ENCODE results near the gene EGFR.

EGFR gene

GRCh38 chr7:55210176-55210575, 191.4 kb downstream of the EGFR start:
- H3K36me3 Mint-ChIP-seq, result no peaks in the 10 kb centered on the region
- H3K4me1 Mint-ChIP-seq (ENCODE audit: low read depth), result no peaks in the 10 kb centered on the region
- H3K9me3 Mint-ChIP-seq (ENCODE audit: low read depth), result no peaks in the 10 kb centered on the region
- H3K4me3 Mint-ChIP-seq, result no peak overlapping the region
- H3K27ac Mint-ChIP-seq, result no peak overlapping the region
- peaks cover 14% of the 10 kb centered on the region for H3K27me3 Mint-ChIP-seq

GRCh38 chr7:55210716-55211115, 191.9 kb downstream of the EGFR start:
- Mint-ChIP-seq H3K4me3 (no peak overlapping the region), H3K9me3 (ENCODE audit: low read depth) (no peaks in the 10 kb centered on the region), H3K27me3 (peaks cover 14% of the 10 kb centered on the region), H3K27ac (no peak overlapping the region), H3K4me1 (ENCODE audit: low read depth) (no peaks in the 10 kb centered on the region), H3K36me3 (no peaks in the 10 kb centered on the region)

DNA sequence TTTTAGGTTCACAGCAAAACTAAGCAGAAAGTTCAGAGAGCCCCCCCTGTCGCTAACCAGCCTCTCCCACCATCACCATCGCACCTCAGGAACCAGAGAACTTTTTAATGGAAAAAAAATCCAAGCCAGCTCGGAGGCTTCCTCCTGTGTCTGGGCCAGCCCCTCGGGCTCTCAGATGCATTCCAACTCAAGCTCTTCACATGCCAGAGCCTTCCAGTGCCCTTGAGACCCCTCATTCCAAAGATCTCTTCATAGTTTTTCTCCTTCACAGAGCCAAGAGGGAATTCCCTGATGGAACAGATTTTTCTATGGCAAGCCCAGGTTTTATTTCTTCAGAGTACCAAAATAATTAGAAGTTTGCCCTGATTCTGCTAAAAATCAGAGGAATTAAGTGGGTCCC, 192.9 kb downstream of the EGFR start:
- H3K9me3 Mint-ChIP-seq (ENCODE audit: low read depth), result no peaks in the 10 kb centered on the region
- H3K27me3 Mint-ChIP-seq, result peaks cover 14% of the 10 kb centered on the region
- no peak overlapping the region for H3K4me3 Mint-ChIP-seq
- no peaks in the 10 kb centered on the region for H3K36me3 Mint-ChIP-seq
- H3K4me1 Mint-ChIP-seq (ENCODE audit: low read depth), result no peaks in the 10 kb centered on the region
- H3K27ac Mint-ChIP-seq, result no peak overlapping the region

DNA sequence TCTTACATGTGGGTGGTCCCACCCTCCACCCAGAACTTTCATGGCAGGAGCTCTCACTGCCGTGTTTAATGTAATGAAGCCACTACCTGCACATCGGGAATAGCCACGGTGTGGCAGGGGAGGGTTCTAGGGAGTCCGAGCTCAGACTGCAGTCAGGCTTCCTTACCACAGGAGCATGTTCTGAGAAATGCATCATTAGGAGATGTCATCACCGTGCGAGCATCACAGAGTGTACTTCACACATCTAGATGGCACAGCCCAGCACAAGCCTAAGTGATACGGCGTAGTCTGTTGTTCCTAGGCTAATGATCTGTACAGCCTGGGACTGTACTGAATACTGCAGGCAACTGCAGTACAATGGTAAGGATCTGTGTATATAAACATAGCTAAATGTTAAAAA, 193.4 kb downstream of the EGFR start:
- Mint-ChIP-seq H3K4me1 (ENCODE audit: low read depth) (no peaks in the 10 kb centered on the region), H3K4me3 (no peak overlapping the region), H3K9me3 (ENCODE audit: low read depth) (no peaks in the 10 kb centered on the region), H3K27me3 (peaks cover 14% of the 10 kb centered on the region), H3K27ac (no peak overlapping the region), H3K36me3 (no peaks in the 10 kb centered on the region)

DNA sequence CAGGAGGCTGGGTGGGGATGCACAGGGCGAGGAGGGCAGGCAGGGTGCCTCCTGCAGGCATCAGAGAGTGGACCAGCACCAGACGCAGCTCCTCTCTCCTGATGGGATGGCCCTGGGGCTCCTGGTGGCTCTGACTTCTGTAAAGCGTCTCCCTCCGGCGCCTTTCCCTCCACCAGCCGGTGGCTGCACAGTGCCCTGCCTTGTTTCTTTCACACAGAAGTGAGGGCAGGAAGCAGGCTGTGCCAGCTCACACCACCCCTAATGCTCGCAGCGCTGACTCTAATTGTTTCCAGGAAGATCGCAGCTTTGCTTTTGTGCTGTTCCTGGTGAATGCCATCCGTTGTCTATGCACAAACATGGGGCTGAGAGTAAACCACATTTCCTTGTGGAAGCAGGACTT, 194.0 kb downstream of the EGFR start:
- Mint-ChIP-seq H3K9me3 (ENCODE audit: low read depth) (no peaks in the 10 kb centered on the region), H3K4me1 (ENCODE audit: low read depth) (no peaks in the 10 kb centered on the region), H3K4me3 (no peak overlapping the region), H3K27ac (no peak overlapping the region), H3K36me3 (no peaks in the 10 kb centered on the region), H3K27me3 (peaks cover 12% of the 10 kb centered on the region)

GRCh38 chr7:55214707-55215106, 195.9 kb downstream of the EGFR start:
- Mint-ChIP-seq H3K36me3 (no peaks in the 10 kb centered on the region), H3K4me1 (ENCODE audit: low read depth) (no peaks in the 10 kb centered on the region), H3K9me3 (ENCODE audit: low read depth) (no peaks in the 10 kb centered on the region), H3K4me3 (no peak overlapping the region), H3K27me3 (peaks cover 10% of the 10 kb centered on the region), H3K27ac (no peak overlapping the region)

DNA sequence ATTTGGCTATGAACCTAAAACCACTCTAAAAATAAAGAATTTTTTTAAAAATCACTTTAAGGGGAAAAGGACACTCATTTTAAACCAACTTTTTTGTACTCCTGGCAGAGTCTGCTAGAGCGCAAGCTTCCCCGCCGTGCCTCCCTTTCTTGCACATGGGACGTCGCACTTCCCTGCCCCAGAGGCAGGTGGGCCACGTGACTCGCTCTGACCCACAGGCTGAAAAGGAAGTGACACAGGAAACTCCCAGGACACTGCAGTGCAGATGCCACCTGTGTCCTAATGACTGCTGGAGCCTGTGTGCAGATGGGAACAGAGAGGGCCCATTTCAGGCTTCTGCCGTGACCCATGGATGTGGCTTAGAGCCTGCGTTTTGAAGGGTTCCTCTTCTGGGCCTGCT, 204.2 kb downstream of the EGFR start:
- Mint-ChIP-seq H3K9me3 (ENCODE audit: low read depth) (peaks cover 6% of the 10 kb centered on the region), H3K27me3 (peaks cover 2% of the 10 kb centered on the region), H3K36me3 (no peaks in the 10 kb centered on the region), H3K4me3 (no peak overlapping the region), H3K4me1 (ENCODE audit: low read depth) (no peaks in the 10 kb centered on the region), H3K27ac (no peak overlapping the region)

GRCh38 chr7:55224111-55224510, 205.3 kb downstream of the EGFR start:
- no peak overlapping the region for H3K27ac Mint-ChIP-seq
- peaks cover 2% of the 10 kb centered on the region for H3K36me3 Mint-ChIP-seq
- no peaks in the 10 kb centered on the region for H3K4me1 Mint-ChIP-seq (ENCODE audit: low read depth)
- peaks cover 4% of the 10 kb centered on the region for H3K27me3 Mint-ChIP-seq
- H3K4me3 Mint-ChIP-seq, result no peak overlapping the region
- peaks cover 8% of the 10 kb centered on the region for H3K9me3 Mint-ChIP-seq (ENCODE audit: low read depth)

- Mint-ChIP-seq H3K27ac (no peak overlapping the region), H3K4me1 (ENCODE audit: low read depth) (no peaks in the 10 kb centered on the region), H3K9me3 (ENCODE audit: low read depth) (peaks cover 14% of the 10 kb centered on the region), H3K27me3 (peaks cover 8% of the 10 kb centered on the region), H3K4me3 (no peak overlapping the region), H3K36me3 (peaks cover 2% of the 10 kb centered on the region)
Observed at GRCh38 chr7:55224810-55225209, 206.0 kb downstream of the EGFR start.

DNA sequence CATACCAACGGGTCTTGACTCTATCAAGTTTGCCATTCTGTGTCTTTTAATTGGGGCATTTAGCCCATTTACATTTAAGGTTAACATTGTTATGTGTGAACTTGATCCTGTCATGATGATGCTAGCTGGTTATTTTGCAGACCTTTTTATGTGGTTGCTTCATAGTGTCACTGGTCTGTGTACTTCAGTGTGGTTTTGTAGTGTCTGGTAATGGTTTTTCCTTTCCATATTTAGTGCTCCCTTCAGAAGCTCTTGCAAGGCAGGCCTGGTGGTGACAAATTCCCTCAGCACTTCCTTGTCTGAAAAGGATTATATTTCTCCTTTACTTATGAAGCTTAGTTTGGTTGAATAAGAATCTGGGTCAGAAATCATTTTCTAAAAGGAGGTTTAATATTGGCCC, 211.2 kb downstream of the EGFR start:
- H3K9me3 Mint-ChIP-seq (ENCODE audit: low read depth), result peaks cover 14% of the 10 kb centered on the region
- no peak overlapping the region for H3K27ac Mint-ChIP-seq
- H3K36me3 Mint-ChIP-seq, result peaks cover 2% of the 10 kb centered on the region
- H3K4me3 Mint-ChIP-seq, result no peak overlapping the region
- peaks cover 16% of the 10 kb centered on the region for H3K27me3 Mint-ChIP-seq
- no peaks in the 10 kb centered on the region for H3K4me1 Mint-ChIP-seq (ENCODE audit: low read depth)

- Mint-ChIP-seq H3K27me3 (peaks cover 16% of the 10 kb centered on the region), H3K27ac (no peak overlapping the region), H3K9me3 (ENCODE audit: low read depth) (peaks cover 8% of the 10 kb centered on the region), H3K4me1 (ENCODE audit: low read depth) (no peaks in the 10 kb centered on the region), H3K4me3 (no peak overlapping the region), H3K36me3 (peaks cover 2% of the 10 kb centered on the region)
Observed at GRCh38 chr7:55231736-55232280, 213.0 kb downstream of the EGFR start.

DNA sequence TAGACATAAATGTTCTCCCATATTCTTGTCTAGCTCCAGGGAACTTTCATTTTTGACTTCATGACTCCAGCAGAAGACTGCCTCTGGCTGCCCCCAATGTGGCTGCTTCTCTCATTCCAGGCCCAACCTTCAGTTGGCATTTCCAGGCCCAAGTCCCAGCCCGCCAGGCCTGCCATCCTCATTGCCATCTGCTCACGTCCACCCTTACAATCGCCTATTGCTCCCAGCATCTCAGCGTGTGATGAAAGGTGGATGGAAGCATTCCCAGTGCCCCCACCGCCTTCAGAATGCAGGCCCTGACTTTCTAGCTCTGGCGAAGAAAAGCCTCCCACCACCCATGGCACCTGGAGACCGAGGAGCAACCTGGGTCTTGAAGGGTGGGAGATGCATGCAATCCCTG, 214.2 kb downstream of the EGFR start:
- Mint-ChIP-seq H3K4me3 (no peak overlapping the region), H3K27ac (no peak overlapping the region), H3K27me3 (peaks cover 16% of the 10 kb centered on the region), H3K4me1 (ENCODE audit: low read depth) (no peaks in the 10 kb centered on the region), H3K36me3 (peaks cover 2% of the 10 kb centered on the region), H3K9me3 (ENCODE audit: low read depth) (peaks cover 8% of the 10 kb centered on the region)

DNA sequence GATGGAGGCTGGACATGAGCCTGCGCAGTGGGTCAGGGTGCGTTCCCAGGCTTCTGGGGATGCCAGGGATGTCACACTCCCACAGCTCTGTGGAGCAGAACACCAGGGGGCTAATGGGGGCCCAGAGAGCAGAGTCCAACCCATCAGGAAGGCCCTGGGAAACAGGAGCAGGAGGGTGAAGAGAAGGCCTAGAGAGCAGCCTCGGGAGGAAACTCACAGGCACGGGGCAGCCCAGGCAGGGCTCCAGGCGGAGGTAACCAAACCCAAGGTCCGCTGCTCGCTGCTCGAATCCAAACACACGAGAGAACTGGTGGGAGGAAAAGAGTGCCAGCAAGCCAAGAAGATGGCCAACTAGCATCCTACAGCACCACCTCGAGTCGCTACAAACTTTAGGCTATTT, 215.6 kb downstream of the EGFR start:
- H3K4me1 Mint-ChIP-seq (ENCODE audit: low read depth), result no peaks in the 10 kb centered on the region
- peaks cover 3% of the 10 kb centered on the region for H3K9me3 Mint-ChIP-seq (ENCODE audit: low read depth)
- H3K36me3 Mint-ChIP-seq, result no peaks in the 10 kb centered on the region
- H3K27me3 Mint-ChIP-seq, result peaks cover 11% of the 10 kb centered on the region
- no peak overlapping the region for H3K4me3 Mint-ChIP-seq
- H3K27ac Mint-ChIP-seq, result no peak overlapping the region

DNA sequence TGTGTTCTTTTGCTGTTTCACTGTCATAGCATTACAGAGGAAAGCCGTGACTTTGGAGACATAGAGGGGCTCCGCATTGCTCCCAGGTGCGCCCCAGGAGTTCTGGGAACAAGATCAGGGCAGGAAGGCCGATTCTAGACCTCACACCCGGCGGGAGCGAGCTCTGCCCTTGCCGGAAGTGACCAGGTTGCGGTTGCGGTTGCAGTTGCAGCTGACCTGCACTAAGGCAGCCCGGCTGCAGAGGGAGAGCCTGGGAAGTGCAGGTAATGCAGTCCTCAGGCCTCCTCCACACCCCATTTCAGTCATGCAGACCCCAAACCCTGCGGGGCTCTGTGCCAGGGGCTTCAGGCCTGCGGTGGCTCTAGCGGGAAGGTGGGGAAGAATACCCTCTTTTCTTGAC, 216.3 kb downstream of the EGFR start:
- no peaks in the 10 kb centered on the region for H3K9me3 Mint-ChIP-seq (ENCODE audit: low read depth)
- H3K4me1 Mint-ChIP-seq (ENCODE audit: low read depth), result no peaks in the 10 kb centered on the region
- H3K36me3 Mint-ChIP-seq, result no peaks in the 10 kb centered on the region
- no peak overlapping the region for H3K27ac Mint-ChIP-seq
- H3K27me3 Mint-ChIP-seq, result peaks cover 11% of the 10 kb centered on the region
- H3K4me3 Mint-ChIP-seq, result no peak overlapping the region

- Mint-ChIP-seq H3K9me3 (ENCODE audit: low read depth) (no peaks in the 10 kb centered on the region), H3K27me3 (peaks cover 10% of the 10 kb centered on the region), H3K4me3 (no peak overlapping the region), H3K36me3 (no peaks in the 10 kb centered on the region), H3K4me1 (ENCODE audit: low read depth) (no peaks in the 10 kb centered on the region), H3K27ac (no peak overlapping the region)
Observed at GRCh38 chr7:55235801-55236200, 217.0 kb downstream of the EGFR start.

DNA sequence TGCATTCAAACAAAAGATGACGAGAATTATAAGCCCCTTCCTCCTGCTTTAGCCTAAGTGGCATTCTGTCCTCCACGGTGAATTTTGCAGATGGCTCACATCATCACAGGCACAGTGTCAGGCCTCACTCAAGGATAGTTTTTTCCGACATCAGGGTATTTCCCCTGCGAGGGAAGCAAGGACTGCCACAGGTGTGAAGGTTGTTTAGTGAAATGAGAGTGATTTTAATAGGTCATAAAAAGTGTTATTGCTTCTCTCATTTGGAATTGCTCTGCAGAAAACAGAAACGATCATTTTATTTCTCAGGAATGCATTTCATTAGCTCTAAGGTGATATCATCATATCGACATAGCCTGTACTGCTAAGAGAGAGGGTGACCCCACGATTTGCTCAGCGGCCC, 217.7 kb downstream of the EGFR start:
- Mint-ChIP-seq H3K36me3 (no peaks in the 10 kb centered on the region), H3K27me3 (peaks cover 10% of the 10 kb centered on the region), H3K4me1 (ENCODE audit: low read depth) (no peaks in the 10 kb centered on the region), H3K27ac (no peak overlapping the region), H3K4me3 (no peak overlapping the region), H3K9me3 (ENCODE audit: low read depth) (no peaks in the 10 kb centered on the region)
